GM10266 (cell line): ENCODE data around the gene ZNF763.
A peak's percentile ranks its signal among the peaks of the same experiment; 100 is the strongest.
"Not testable (repeated sequence)": the region's sequence is repeated elsewhere in the genome, so short reads cannot be mapped to it uniquely, and the experiment has no call there.

Experiments used
- DNase-seq: peaks from one replicate; pipeline ENCODE4 v3.0.0; 2012; ENCODE audit errors: extremely low spot score
- CTCF ChIP-seq: IDR thresholded peaks from 2 replicates; pipeline ENCODE4 v1.5.1; 2012; ENCODE audit warnings: mild to moderate bottlenecking, low read depth; ENCODE audit not compliant: control insufficient read depth, insufficient read depth; ENCODE audit errors: missing control alignments

ZNF763 gene

GRCh38 chr19:11964858-11965645, at the start of gene ZNF763:
TSS of gene ZNF763 (plus strand) at chr19:11965040. CDS start at chr19:11965209, 169 bp downstream.
- no peak for TF ChIP-seq CTCF
- DNase-seq: peak; percentile 92

- no peak for TF ChIP-seq CTCF
- no peak for DNase-seq
Measured at GRCh38 chr19:11921852-11922495, 42.9 kb upstream of the ZNF763 start.

- TF ChIP-seq CTCF: no peak
- DNase-seq: peak; percentile 96
Measured at GRCh38 chr19:11924886-11925650, 39.8 kb upstream of the ZNF763 start, which contains the start of gene ZNF700. TSS of gene ZNF700 (plus strand) at chr19:11925107. CDS start at chr19:11925211, 104 bp downstream.

- not testable (repeated sequence) for DNase-seq
Measured at GRCh38 chr19:11925651-11926187, 39.1 kb upstream of the ZNF763 start.

- no peak for TF ChIP-seq CTCF
- DNase-seq: no peak
Measured at GRCh38 chr19:11927227-11927626, 37.6 kb upstream of the ZNF763 start.

- DNase-seq: no peak
- no peak for TF ChIP-seq CTCF
Measured at GRCh38 chr19:11931051-11931450, 33.8 kb upstream of the ZNF763 start.

- no peak for DNase-seq
- TF ChIP-seq CTCF: no peak
Measured at GRCh38 chr19:11931513-11931912, 33.3 kb upstream of the ZNF763 start.

- not testable (repeated sequence) for DNase-seq
Measured at GRCh38 chr19:11935829-11936228, 29.0 kb upstream of the ZNF763 start.

- not testable (repeated sequence) for DNase-seq
Measured at GRCh38 chr19:11938383-11938782, 26.5 kb upstream of the ZNF763 start.

GRCh38 chr19:11941361-11941887, 23.4 kb upstream of the ZNF763 start:
- not testable (repeated sequence) for DNase-seq
